Keratinocyte (primary cell): ENCODE data around the gene ZNF282. TPM values are rescaled to one million over a fixed set of nuclear protein-coding genes. Genes with fewer than 3 reads are reported as not detected.

Experiments used
- DNase-seq: peaks from one replicate; pipeline ENCODE4 v3.0.0-alpha.2; 2011; ENCODE audit warnings: low read depth, missing footprints, low spot score
- FAIRE-seq: peaks from 2 replicates; lab custom pipeline; 2011; peaks lifted over from hg19 to GRCh38; lab: Jason Lieb, UNC
- H2AFZ ChIP-seq: 2 replicates; pipeline ENCODE4 v1.6.0; 2012; ENCODE audit warnings: low read length, control low read depth, inconsistent platforms; ENCODE audit not compliant: control insufficient read depth
- H3K27ac ChIP-seq: 2 replicates; pipeline ENCODE4 v1.5.1; 2011; ENCODE audit warnings: low read length; ENCODE audit not compliant: control insufficient read depth, insufficient read depth
- H3K27me3 ChIP-seq: 3 replicates; pipeline ENCODE4 v1.6.0; 2011; ENCODE audit warnings: low read length; ENCODE audit not compliant: control insufficient read depth, insufficient read depth; ENCODE audit errors: extremely low read depth
- H3K36me3 ChIP-seq, 2 experiments: 2 replicates in 1 of 2; 3 replicates in 1 of 2; pipeline ENCODE4 v1.5.1; 2011; ENCODE audit warnings: low read length in 2 of 2, mild to moderate bottlenecking in 1 of 2; ENCODE audit not compliant: control insufficient read depth in 2 of 2, insufficient read depth in 2 of 2; ENCODE audit errors: extremely low read depth in 1 of 2
- H3K4me1 ChIP-seq: 3 replicates; pipeline ENCODE4 v1.5.1; 2011; ENCODE audit warnings: low read length; ENCODE audit not compliant: control insufficient read depth, insufficient read depth; ENCODE audit errors: extremely low read depth
- H3K4me2 ChIP-seq: 3 replicates; pipeline ENCODE4 v1.6.0; 2011; ENCODE audit warnings: low read depth, low read length; ENCODE audit not compliant: control insufficient read depth, insufficient read depth; ENCODE audit errors: extremely low read depth
- H3K4me3 ChIP-seq, 3 experiments: fragments of 200-600 bp in 1 of 3; sonication (generic) in 1 of 3; 2 replicates in 2 of 3; 3 replicates in 1 of 3; pipeline ENCODE4 v1.5.1; 2011 to 2016; ENCODE audit warnings: low read length in 3 of 3, mild to moderate bottlenecking in 3 of 3, control low read depth in 2 of 3, inconsistent platforms in 1 of 3, low read depth in 1 of 3, mixed read lengths in 1 of 3, mixed run types in 1 of 3, moderate library complexity in 1 of 3; ENCODE audit not compliant: control insufficient read depth in 2 of 3, insufficient read depth in 2 of 3; ENCODE audit errors: extremely low read depth in 1 of 3
- H3K79me2 ChIP-seq: 2 replicates; pipeline ENCODE4 v1.6.0; 2012; ENCODE audit warnings: low read length; ENCODE audit not compliant: control insufficient read depth, insufficient read depth
- H3K9ac ChIP-seq: 3 replicates; pipeline ENCODE4 v1.6.0; 2011; ENCODE audit warnings: low read length; ENCODE audit not compliant: control insufficient read depth, insufficient read depth; ENCODE audit errors: extremely low read depth
- H3K9me1 ChIP-seq: 3 replicates; pipeline ENCODE4 v1.6.0; 2011; ENCODE audit warnings: low read length; ENCODE audit not compliant: control insufficient read depth, insufficient read depth; ENCODE audit errors: extremely low read depth
- H3K9me3 ChIP-seq: 2 replicates; pipeline ENCODE4 v1.5.1; 2012; ENCODE audit warnings: low read depth, low read length; ENCODE audit not compliant: control insufficient read depth
- H4K20me1 ChIP-seq: 3 replicates; pipeline ENCODE4 v1.6.0; 2011; ENCODE audit warnings: low read length; ENCODE audit not compliant: control insufficient read depth, insufficient read depth; ENCODE audit errors: extremely low read depth
- EZH2 ChIP-seq: IDR thresholded peaks from one replicate; pipeline ENCODE4 v1.6.1; 2012; ENCODE audit warnings: inconsistent platforms, mild to moderate bottlenecking, low read length, moderate library complexity
- dilution Hi-C: fragments of 300-500 bp; cut with MboI; formaldehyde crosslinking; loops from one replicate; pipeline ENCODE4 v1.7.0; 2020; ENCODE audit warnings: low sequenced_read_pairs; ENCODE audit not compliant: extremely low pct_ligation_motif_present
- polyA plus RNA-seq, 5 experiments: library from polyadenylated mRNA; depleted of rRNA in 3 of 5; stranded (reverse) in 3 of 5; stranded (forward) in 1 of 5; unstranded in 1 of 5; fragments of >200 nt; gene quantifications; 1 replicate in 1 of 5; 2 replicates in 3 of 5; 3 replicates in 1 of 5; pipeline versions ENCODE4 v1.2.1 to v1.2.3, GENCODE V29; 2011 to 2012; ENCODE audit warnings: missing spikeins in 2 of 5, low read depth in 1 of 5, low replicate concordance in 1 of 5
- TF ChIP-seq, protein P1 (sequence below), 3 experiments: IDR thresholded peaks in 1 of 3; conservative IDR thresholded peaks in 1 of 3; optimal IDR thresholded peaks in 1 of 3; 2 replicates in 2 of 3; 3 replicates in 1 of 3; pipeline versions ENCODE3 to v1.5.1; 2011; ENCODE audit warnings: low read length in 3 of 3, mild to moderate bottlenecking in 3 of 3, moderate library complexity in 2 of 3, control low read depth in 1 of 3, inconsistent platforms in 1 of 3; ENCODE audit not compliant: insufficient read depth in 2 of 3; ENCODE audit errors: extremely low read depth in 1 of 3

ZNF282 gene
- polyA plus RNA-seq, 1 donor (not counting 4 experiments of a cell fraction or from before 2014, with no cell fraction given), result 13.1 TPM

DNA sequence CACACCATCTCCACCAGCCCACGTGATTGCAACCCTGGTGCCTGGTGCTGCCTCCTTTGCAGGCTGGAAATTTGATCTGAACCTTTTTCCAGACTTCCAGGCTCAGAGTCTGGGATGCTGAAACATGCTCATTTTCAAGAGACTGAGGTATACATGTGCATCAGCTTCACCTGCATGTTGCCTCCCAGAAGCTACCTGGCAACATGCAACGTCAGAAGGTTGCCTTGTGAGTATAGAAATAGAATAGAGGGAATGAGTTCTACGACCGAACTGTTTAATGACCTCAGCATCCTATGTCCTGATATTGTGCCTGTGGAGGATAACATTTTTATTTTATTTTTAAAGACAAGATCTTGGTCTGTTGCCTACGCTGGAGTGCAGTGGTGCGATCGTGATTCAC, 42.2 kb downstream of the ZNF282 start:
- no peak overlapping the region for H3K4me3 ChIP-seq
- TF ChIP-seq, protein P1, sequence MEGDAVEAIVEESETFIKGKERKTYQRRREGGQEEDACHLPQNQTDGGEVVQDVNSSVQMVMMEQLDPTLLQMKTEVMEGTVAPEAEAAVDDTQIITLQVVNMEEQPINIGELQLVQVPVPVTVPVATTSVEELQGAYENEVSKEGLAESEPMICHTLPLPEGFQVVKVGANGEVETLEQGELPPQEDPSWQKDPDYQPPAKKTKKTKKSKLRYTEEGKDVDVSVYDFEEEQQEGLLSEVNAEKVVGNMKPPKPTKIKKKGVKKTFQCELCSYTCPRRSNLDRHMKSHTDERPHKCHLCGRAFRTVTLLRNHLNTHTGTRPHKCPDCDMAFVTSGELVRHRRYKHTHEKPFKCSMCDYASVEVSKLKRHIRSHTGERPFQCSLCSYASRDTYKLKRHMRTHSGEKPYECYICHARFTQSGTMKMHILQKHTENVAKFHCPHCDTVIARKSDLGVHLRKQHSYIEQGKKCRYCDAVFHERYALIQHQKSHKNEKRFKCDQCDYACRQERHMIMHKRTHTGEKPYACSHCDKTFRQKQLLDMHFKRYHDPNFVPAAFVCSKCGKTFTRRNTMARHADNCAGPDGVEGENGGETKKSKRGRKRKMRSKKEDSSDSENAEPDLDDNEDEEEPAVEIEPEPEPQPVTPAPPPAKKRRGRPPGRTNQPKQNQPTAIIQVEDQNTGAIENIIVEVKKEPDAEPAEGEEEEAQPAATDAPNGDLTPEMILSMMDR (optimal IDR thresholded peaks at IDR 0.05 in 1 of 3, IDR thresholded peaks at IDR 0.05 in 1 of 3, conservative IDR thresholded peaks at IDR 0.05 in 1 of 3; ENCODE audit: extremely low read depth in 1 of 3, insufficient read depth in 2 of 3, low read length in 3 of 3), result no peak
- TF ChIP-seq EZH2, result no peak
- peaks cover 26% of the 10 kb centered on the region for H3K79me2 ChIP-seq
- H3K4me1 ChIP-seq, result peaks cover 34% of the 10 kb centered on the region
- H2AFZ ChIP-seq, result no peak overlapping the region
- no peak overlapping the region for H3K27ac ChIP-seq
- H3K9me3 ChIP-seq, result no peaks in the 10 kb centered on the region
- no peaks in the 10 kb centered on the region for H3K27me3 ChIP-seq
- no peak overlapping the region for H3K4me2 ChIP-seq
- no peaks in the 10 kb centered on the region for H3K9me1 ChIP-seq
- no peaks in the 10 kb centered on the region for H3K36me3 ChIP-seq
- dilution Hi-C loops, result no loop called here
- no peak overlapping the region for H3K9ac ChIP-seq
- DNase-seq (no peak), FAIRE-seq (no peak)
- no peaks in the 10 kb centered on the region for H4K20me1 ChIP-seq

GRCh38 chr7:149238051-149238450, 42.7 kb downstream of the ZNF282 start:
- dilution Hi-C loops, result no loop called here
- H3K4me2 ChIP-seq, result no peak overlapping the region

More at GRCh38 chr7:149238051-149238450, 42.7 kb downstream of the ZNF282 start:
- TF ChIP-seq, protein P1 (optimal IDR thresholded peaks at IDR 0.05 in 1 of 3, IDR thresholded peaks at IDR 0.05 in 1 of 3, conservative IDR thresholded peaks at IDR 0.05 in 1 of 3; ENCODE audit: extremely low read depth in 1 of 3, insufficient read depth in 2 of 3, low read length in 3 of 3), result no peak
- TF ChIP-seq EZH2, result no peak
- no peak overlapping the region for H2AFZ ChIP-seq
- H3K79me2 ChIP-seq, result peaks cover 30% of the 10 kb centered on the region
- H3K9ac ChIP-seq, result no peak overlapping the region
- DNase-seq (no peak), FAIRE-seq (no peak)
- no peaks in the 10 kb centered on the region for H3K9me3 ChIP-seq
- H3K9me1 ChIP-seq, result no peaks in the 10 kb centered on the region
- H3K27me3 ChIP-seq, result no peaks in the 10 kb centered on the region
- no peak overlapping the region for H3K4me3 ChIP-seq
- no peaks in the 10 kb centered on the region for H4K20me1 ChIP-seq
- peaks cover 28% of the 10 kb centered on the region for H3K4me1 ChIP-seq
- no peaks in the 10 kb centered on the region for H3K36me3 ChIP-seq
- peak overlapping the region; percentile 25 for H3K27ac ChIP-seq
